A549 (cell line): Measurements from ENCODE around the gene NOXO1.

Experiments
- JUN ChIP-seq, 2 experiments: fragments of >200 bp; sonication (Bioruptor Twin); formaldehyde crosslinking; IDR thresholded peaks; 2 replicates in 1 of 2; 3 replicates in 1 of 2; pipeline ENCODE4 v1.6.1; 2016 to 2017
- MAFK ChIP-seq: fragments of 450-650 bp; IDR thresholded peaks from 2 replicates; pipeline ENCODE4 v1.6.1; 2014; ENCODE audit not compliant: partially characterized antibody
- MYC ChIP-seq: IDR thresholded peaks from 2 replicates; pipeline ENCODE4 v1.6.1; 2012; ENCODE audit warnings: mild to moderate bottlenecking, inconsistent platforms, low read length, improper control_type of control experiment, borderline replicate concordance
- POLR2A ChIP-seq: IDR thresholded peaks from 2 replicates; pipeline ENCODE4 v1.6.1; 2012; ENCODE audit warnings: mild to moderate bottlenecking, low read length
- RFX5 ChIP-seq: fragments of 450-650 bp; IDR thresholded peaks from 2 replicates; pipeline ENCODE4 v1.7.1; 2014; ENCODE audit warnings: antibody characterized with exemption, mild to moderate bottlenecking, moderate library complexity
- SREBF2 ChIP-seq: fragments of 450-650 bp; IDR thresholded peaks from 2 replicates; pipeline ENCODE4 v1.6.1; 2014; ENCODE audit warnings: mild to moderate bottlenecking, moderate library complexity
- ZFP36 ChIP-seq: fragments of 450-650 bp; IDR thresholded peaks from 2 replicates; pipeline ENCODE4 v1.6.1; 2014; ENCODE audit warnings: borderline replicate concordance; ENCODE audit not compliant: partially characterized antibody
- TF ChIP-seq, protein P1 (sequence below): fragments of >200 bp; sonication (Bioruptor Twin); formaldehyde crosslinking; IDR thresholded peaks from 3 replicates; pipeline ENCODE4 v1.5.1; 2016
- TF ChIP-seq, protein P2 (sequence below): fragments of 200-600 bp; sonication (generic); IDR thresholded peaks from 2 replicates; pipeline ENCODE4 v1.6.1; 2016; ENCODE audit warnings: antibody characterized with exemption, mild to moderate bottlenecking, moderate library complexity

DNA sequence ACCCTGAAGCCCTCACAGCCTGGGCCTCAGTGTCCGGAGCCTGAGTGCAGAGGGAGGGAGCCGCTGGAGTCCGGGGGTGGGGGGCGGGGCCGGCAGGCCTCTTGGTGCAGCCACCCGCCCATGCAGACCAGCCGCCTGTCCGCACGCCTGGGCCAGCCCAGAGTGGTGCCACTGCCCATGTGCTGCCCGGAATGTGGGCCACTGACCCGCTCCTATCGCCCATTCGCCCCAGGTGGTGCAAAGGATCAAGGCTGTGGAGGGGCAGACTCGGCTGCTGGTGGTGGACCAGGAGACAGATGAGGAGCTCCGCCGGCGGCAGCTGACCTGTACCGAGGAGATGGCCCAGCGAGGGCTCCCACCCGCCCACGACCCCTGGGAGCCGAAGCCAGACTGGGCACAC lies 48.1 kb upstream of the NOXO1 start:
- no peak for TF ChIP-seq JUN (IDR thresholded peaks at IDR 0.05)
- TF ChIP-seq POLR2A, result no peak
- TF ChIP-seq, protein P1, sequence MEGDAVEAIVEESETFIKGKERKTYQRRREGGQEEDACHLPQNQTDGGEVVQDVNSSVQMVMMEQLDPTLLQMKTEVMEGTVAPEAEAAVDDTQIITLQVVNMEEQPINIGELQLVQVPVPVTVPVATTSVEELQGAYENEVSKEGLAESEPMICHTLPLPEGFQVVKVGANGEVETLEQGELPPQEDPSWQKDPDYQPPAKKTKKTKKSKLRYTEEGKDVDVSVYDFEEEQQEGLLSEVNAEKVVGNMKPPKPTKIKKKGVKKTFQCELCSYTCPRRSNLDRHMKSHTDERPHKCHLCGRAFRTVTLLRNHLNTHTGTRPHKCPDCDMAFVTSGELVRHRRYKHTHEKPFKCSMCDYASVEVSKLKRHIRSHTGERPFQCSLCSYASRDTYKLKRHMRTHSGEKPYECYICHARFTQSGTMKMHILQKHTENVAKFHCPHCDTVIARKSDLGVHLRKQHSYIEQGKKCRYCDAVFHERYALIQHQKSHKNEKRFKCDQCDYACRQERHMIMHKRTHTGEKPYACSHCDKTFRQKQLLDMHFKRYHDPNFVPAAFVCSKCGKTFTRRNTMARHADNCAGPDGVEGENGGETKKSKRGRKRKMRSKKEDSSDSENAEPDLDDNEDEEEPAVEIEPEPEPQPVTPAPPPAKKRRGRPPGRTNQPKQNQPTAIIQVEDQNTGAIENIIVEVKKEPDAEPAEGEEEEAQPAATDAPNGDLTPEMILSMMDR, result no peak
- no peak for TF ChIP-seq ZFP36
- TF ChIP-seq RFX5, result no peak
- TF ChIP-seq, protein P2, sequence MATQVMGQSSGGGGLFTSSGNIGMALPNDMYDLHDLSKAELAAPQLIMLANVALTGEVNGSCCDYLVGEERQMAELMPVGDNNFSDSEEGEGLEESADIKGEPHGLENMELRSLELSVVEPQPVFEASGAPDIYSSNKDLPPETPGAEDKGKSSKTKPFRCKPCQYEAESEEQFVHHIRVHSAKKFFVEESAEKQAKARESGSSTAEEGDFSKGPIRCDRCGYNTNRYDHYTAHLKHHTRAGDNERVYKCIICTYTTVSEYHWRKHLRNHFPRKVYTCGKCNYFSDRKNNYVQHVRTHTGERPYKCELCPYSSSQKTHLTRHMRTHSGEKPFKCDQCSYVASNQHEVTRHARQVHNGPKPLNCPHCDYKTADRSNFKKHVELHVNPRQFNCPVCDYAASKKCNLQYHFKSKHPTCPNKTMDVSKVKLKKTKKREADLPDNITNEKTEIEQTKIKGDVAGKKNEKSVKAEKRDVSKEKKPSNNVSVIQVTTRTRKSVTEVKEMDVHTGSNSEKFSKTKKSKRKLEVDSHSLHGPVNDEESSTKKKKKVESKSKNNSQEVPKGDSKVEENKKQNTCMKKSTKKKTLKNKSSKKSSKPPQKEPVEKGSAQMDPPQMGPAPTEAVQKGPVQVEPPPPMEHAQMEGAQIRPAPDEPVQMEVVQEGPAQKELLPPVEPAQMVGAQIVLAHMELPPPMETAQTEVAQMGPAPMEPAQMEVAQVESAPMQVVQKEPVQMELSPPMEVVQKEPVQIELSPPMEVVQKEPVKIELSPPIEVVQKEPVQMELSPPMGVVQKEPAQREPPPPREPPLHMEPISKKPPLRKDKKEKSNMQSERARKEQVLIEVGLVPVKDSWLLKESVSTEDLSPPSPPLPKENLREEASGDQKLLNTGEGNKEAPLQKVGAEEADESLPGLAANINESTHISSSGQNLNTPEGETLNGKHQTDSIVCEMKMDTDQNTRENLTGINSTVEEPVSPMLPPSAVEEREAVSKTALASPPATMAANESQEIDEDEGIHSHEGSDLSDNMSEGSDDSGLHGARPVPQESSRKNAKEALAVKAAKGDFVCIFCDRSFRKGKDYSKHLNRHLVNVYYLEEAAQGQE, result no peak
- no peak for TF ChIP-seq SREBF2
- no peak for TF ChIP-seq MYC
- no peak for TF ChIP-seq MAFK
